AG04450 (cell line): Measurements from ENCODE around the gene ITGB1BP1. TPM values are rescaled to one million over a fixed set of nuclear protein-coding genes. Genes with fewer than 3 reads are reported as not detected.

Source experiments
- CTCF ChIA-PET: fragments of 300-600, 350-600 bp; formaldehyde crosslinking; extraction: SDS; loops from one replicate; lab custom pipeline; 2022; ENCODE audit warnings: antibody characterized with exemption, inconsistent platforms; lab: Charles Lee
- POLR2A ChIA-PET: fragments of 350-600 bp; formaldehyde crosslinking; extraction: SDS; loops from one replicate; lab custom pipeline; 2021; ENCODE audit warnings: antibody characterized with exemption, inconsistent platforms; lab: Yijun Ruan, JAX
- DNase-seq: peaks from one replicate; pipeline ENCODE4 v3.0.0-alpha.2; 2011; ENCODE audit warnings: low read depth, low spot score
- H3K27ac ChIP-seq: one replicate; pipeline ENCODE4 v1.5.1; 2012; ENCODE audit warnings: low read depth, low read length, control low read depth
- H3K27me3 ChIP-seq: one replicate; pipeline ENCODE4 v1.6.0; 2012; ENCODE audit warnings: low read length; ENCODE audit not compliant: control insufficient read depth, insufficient read depth
- H3K4me3 ChIP-seq: 2 replicates; pipeline ENCODE4 v1.5.1; 2011; ENCODE audit warnings: mild to moderate bottlenecking, low read depth, low read length, control low read depth
- H3K9me3 ChIP-seq: 2 replicates; pipeline ENCODE4 v1.5.1; 2012; ENCODE audit warnings: low read length; ENCODE audit not compliant: control insufficient read depth, insufficient read depth
- CTCF ChIP-seq: IDR thresholded peaks from 2 replicates; pipeline ENCODE4 v1.5.1; 2011; ENCODE audit warnings: low read depth, low read length, control low read depth, inconsistent platforms
- polyA plus RNA-seq: library from polyadenylated mRNA; depleted of rRNA; stranded (reverse); fragments of >200 nt; gene quantifications from 2 replicates; pipeline ENCODE4 v1.2.3, GENCODE V29; 2011

ITGB1BP1 gene
- polyA plus RNA-seq, 1 experiment, result 212 TPM

- DNase-seq, result no peak
- ChIA-PET CTCF (no interaction called here), POLR2A (no interaction called here)
- Histone ChIP-seq H3K27me3 (no peaks in the 10 kb centered on the region), H3K27ac (no peak overlapping the region), H3K4me3 (no peak overlapping the region), H3K9me3 (no peaks in the 10 kb centered on the region)
- no peak for TF ChIP-seq CTCF
Measured at GRCh38 chr2:9388950-9389911, 34.1 kb downstream of the ITGB1BP1 start.

DNA sequence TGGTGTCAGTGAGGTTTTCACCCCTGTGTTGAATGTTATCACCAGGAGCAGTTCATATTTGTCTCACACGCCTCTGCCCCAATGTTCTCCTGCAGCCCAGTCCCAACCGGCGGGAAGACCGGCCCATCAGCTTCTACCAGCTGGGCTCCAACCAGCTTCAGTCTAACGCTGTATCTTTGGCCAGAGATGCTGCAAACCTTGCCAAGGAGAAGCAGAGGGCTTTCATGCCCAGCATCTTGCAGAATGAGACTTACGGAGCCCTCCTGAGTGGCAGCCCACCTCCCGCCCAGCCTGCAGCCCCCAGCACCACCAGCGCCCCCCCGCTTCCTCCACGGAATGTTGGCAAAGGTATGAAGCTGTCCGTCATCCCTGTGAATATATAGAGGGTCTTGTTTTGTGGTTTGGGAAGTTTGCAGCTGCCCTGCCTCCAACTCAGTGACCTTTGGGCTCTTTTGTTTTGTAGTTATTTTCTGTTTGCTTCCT, 35.1 kb downstream of the ITGB1BP1 start:
- Histone ChIP-seq H3K4me3 (no peak overlapping the region), H3K27me3 (no peaks in the 10 kb centered on the region), H3K27ac (no peak overlapping the region), H3K9me3 (no peaks in the 10 kb centered on the region)
- DNase-seq, result no peak
- CTCF ChIA-PET, result interaction anchor here (0.6 to 3.6 kb wide), 2 partner anchors 17 to 564 kb away, joined by 3 to 18 read pairs; no protein-coding TSS in a partner anchor
- POLR2A ChIA-PET, result no interaction called here
- TF ChIP-seq CTCF, result no peak

DNA sequence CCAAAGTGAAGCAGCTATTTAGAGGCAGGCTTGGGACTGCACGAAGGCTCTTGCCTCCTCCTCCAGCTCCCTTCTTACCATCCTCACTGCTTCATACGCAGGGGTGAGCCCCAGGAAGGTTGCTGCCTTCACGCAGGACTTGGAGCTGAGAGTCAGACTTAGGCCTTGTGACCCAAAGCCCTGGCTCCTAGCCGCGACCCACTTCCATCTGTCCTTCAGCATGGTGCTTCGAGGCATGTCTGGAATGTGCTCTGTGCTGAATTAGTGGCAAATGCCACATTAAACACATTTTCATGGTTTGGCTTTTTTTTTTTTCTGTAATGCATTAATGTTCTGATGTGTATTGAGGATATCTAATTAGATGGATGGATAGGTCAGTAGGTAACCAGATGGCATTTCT, 37.5 kb downstream of the ITGB1BP1 start:
- Histone ChIP-seq H3K9me3 (no peaks in the 10 kb centered on the region), H3K4me3 (no peak overlapping the region), H3K27ac (no peak overlapping the region), H3K27me3 (no peaks in the 10 kb centered on the region)
- ChIA-PET CTCF (interaction anchor here (3.6 kb wide), 1 partner anchor 14 kb away, joined by 18 read pairs; no protein-coding TSS in a partner anchor), POLR2A (interaction anchor here (0.7 kb wide), 1 partner anchor 12 kb away, joined by 3 read pairs; no protein-coding TSS in a partner anchor)
- TF ChIP-seq CTCF, result no peak
- DNase-seq, result no peak

GRCh38 chr2:9384521-9384920, 38.8 kb downstream of the ITGB1BP1 start:
- ChIA-PET CTCF (no interaction called here), POLR2A (no interaction called here)
- no peaks in the 10 kb centered on the region for H3K27me3 ChIP-seq
- no peak for TF ChIP-seq CTCF
- no peak for DNase-seq
- H3K9me3 ChIP-seq, result no peaks in the 10 kb centered on the region
- no peak overlapping the region for H3K4me3 ChIP-seq
- no peak overlapping the region for H3K27ac ChIP-seq
